Measurements from ENCODE around the gene CCSER1. TPM values are rescaled to one million over a fixed set of nuclear protein-coding genes. Genes with fewer than 3 reads are reported as not detected.

The CCSER1 gene
- total and polyA plus RNA-seq, 4 donors, result 0.18 to 2.3 (median 1.2) TPM

DNA sequence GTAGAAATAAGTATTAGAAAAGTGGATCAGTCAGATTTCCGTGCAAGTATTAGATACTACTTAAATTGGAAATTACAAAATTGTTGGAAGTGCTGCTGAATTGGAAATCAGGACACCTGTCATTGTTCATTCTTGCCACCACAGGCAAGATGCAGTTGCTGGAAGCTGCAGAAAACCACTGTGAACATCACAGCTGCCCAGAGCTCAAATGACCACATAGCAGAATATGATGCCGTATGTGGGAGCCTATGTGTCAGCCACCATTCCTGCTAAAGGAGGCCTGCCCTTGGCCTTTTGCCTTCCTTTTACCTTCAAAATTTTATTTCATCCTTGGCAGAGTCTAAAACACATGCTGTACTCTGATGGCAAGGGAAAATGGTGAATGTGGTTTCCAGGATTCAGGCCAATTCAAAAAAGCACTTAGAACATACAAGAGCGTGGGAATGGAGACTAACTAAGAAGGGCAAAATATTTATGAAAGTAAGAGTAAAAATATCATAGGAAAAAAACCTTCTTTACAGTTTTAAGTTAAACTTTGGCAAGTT is 1171.0 kb downstream of the CCSER1 start:
- H3K4me1 ChIP-seq (ENCODE audit: control insufficient read depth in 4 of 4, insufficient read depth in 4 of 4, low read length in 3 of 4), result no peaks in the 10 kb centered on the region
- no peaks in the 10 kb centered on the region for H3K36me3 ChIP-seq (ENCODE audit: control insufficient read depth in 4 of 4, insufficient read depth in 3 of 4, low read depth in 1 of 4, low read length in 3 of 4)
- 81% methylated on average over 3 of the region's 3 CpGs for WGBS
- no peak overlapping the region for H3K27ac ChIP-seq (ENCODE audit: low read depth in 1 of 2, low read length in 2 of 2)
- H3K4me3 ChIP-seq (ENCODE audit: low read depth in 1 of 3, low read length in 3 of 3), result no peak overlapping the region
- no peaks in the 10 kb centered on the region for H3K27me3 ChIP-seq (ENCODE audit: control insufficient read depth in 4 of 4, insufficient read depth in 4 of 4, low read length in 3 of 4)
- H3K9me3 ChIP-seq (ENCODE audit: control insufficient read depth in 4 of 4, low read length in 3 of 4), result peaks cover 0 to 2% (median 0%) of the 10 kb centered on the region in 4 donors
- DNase-seq (ENCODE audit: low spot score), result no peak
- no peak overlapping the region for H3K9ac ChIP-seq (ENCODE audit: low read depth in 1 of 2, low read length in 2 of 2)
- TF ChIP-seq EGR1 (IDR thresholded peaks at IDR 0.05; ENCODE audit: low read depth in 2 of 2) (no peak), FOXA2 (IDR thresholded peaks at IDR 0.05) (no peak), NR2F2 (IDR thresholded peaks at IDR 0.05) (no peak), FOXA1 (IDR thresholded peaks at IDR 0.05) (no peak), HNF4G (IDR thresholded peaks at IDR 0.05) (no peak), GABPA (IDR thresholded peaks at IDR 0.05 in 1 of 2, conservative IDR thresholded peaks at IDR 0.05 in 1 of 2) (no peak), RAD21 (IDR thresholded peaks at IDR 0.05) (no peak), TAF1 (conservative IDR thresholded peaks at IDR 0.05) (no peak)
- TF ChIP-seq, protein P1, sequence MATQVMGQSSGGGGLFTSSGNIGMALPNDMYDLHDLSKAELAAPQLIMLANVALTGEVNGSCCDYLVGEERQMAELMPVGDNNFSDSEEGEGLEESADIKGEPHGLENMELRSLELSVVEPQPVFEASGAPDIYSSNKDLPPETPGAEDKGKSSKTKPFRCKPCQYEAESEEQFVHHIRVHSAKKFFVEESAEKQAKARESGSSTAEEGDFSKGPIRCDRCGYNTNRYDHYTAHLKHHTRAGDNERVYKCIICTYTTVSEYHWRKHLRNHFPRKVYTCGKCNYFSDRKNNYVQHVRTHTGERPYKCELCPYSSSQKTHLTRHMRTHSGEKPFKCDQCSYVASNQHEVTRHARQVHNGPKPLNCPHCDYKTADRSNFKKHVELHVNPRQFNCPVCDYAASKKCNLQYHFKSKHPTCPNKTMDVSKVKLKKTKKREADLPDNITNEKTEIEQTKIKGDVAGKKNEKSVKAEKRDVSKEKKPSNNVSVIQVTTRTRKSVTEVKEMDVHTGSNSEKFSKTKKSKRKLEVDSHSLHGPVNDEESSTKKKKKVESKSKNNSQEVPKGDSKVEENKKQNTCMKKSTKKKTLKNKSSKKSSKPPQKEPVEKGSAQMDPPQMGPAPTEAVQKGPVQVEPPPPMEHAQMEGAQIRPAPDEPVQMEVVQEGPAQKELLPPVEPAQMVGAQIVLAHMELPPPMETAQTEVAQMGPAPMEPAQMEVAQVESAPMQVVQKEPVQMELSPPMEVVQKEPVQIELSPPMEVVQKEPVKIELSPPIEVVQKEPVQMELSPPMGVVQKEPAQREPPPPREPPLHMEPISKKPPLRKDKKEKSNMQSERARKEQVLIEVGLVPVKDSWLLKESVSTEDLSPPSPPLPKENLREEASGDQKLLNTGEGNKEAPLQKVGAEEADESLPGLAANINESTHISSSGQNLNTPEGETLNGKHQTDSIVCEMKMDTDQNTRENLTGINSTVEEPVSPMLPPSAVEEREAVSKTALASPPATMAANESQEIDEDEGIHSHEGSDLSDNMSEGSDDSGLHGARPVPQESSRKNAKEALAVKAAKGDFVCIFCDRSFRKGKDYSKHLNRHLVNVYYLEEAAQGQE (IDR thresholded peaks at IDR 0.05), result no peak
- TF ChIP-seq, protein P2, sequence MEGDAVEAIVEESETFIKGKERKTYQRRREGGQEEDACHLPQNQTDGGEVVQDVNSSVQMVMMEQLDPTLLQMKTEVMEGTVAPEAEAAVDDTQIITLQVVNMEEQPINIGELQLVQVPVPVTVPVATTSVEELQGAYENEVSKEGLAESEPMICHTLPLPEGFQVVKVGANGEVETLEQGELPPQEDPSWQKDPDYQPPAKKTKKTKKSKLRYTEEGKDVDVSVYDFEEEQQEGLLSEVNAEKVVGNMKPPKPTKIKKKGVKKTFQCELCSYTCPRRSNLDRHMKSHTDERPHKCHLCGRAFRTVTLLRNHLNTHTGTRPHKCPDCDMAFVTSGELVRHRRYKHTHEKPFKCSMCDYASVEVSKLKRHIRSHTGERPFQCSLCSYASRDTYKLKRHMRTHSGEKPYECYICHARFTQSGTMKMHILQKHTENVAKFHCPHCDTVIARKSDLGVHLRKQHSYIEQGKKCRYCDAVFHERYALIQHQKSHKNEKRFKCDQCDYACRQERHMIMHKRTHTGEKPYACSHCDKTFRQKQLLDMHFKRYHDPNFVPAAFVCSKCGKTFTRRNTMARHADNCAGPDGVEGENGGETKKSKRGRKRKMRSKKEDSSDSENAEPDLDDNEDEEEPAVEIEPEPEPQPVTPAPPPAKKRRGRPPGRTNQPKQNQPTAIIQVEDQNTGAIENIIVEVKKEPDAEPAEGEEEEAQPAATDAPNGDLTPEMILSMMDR (IDR thresholded peaks at IDR 0.05; ENCODE audit: low read depth, low read length, missing input control), result no peak
- TF ChIP-seq, protein P3, sequence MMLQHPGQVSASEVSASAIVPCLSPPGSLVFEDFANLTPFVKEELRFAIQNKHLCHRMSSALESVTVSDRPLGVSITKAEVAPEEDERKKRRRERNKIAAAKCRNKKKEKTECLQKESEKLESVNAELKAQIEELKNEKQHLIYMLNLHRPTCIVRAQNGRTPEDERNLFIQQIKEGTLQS (IDR thresholded peaks at IDR 0.05), result no peak
- TF ChIP-seq, protein P4, sequence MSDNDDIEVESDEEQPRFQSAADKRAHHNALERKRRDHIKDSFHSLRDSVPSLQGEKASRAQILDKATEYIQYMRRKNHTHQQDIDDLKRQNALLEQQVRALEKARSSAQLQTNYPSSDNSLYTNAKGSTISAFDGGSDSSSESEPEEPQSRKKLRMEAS (IDR thresholded peaks at IDR 0.05), result no peak

DNA sequence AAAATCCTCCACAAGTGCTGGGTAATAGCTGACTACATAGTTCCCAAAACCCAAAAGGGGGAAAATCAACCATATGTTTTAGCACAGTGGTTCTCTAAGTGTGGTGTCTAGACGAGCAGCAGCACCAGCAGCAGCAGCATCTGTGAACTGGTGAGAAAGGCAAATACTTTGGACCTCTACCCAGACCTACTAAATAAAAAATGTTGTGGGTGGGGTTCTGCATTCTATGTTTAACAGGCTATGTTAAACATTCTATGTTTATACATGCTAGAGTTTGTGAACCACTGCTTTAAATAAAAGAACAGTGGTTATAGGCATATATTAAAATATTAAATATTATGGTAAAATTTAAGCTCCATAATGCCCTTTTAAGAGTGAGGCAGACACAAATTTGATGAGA is 1171.6 kb downstream of the CCSER1 start:
- H3K27ac ChIP-seq (ENCODE audit: low read depth in 1 of 2, low read length in 2 of 2), result no peak overlapping the region
- no peaks in the 10 kb centered on the region for H3K27me3 ChIP-seq (ENCODE audit: control insufficient read depth in 4 of 4, insufficient read depth in 4 of 4, low read length in 3 of 4)
- 41% methylated on average over 1 of the region's 1 CpG for WGBS
- H3K9me3 ChIP-seq (ENCODE audit: control insufficient read depth in 4 of 4, low read length in 3 of 4), result peaks cover 0 to 2% (median 0%) of the 10 kb centered on the region in 4 donors
- no peak for TF ChIP-seq YY1 (IDR thresholded peaks at IDR 0.05)
- TF ChIP-seq, protein P3 (IDR thresholded peaks at IDR 0.05), result no peak
- TF ChIP-seq, protein P4 (IDR thresholded peaks at IDR 0.05), result no peak
- no peaks in the 10 kb centered on the region for H3K36me3 ChIP-seq (ENCODE audit: control insufficient read depth in 4 of 4, insufficient read depth in 3 of 4, low read depth in 1 of 4, low read length in 3 of 4)
- DNase-seq (ENCODE audit: low spot score), result no peak
- H3K4me1 ChIP-seq (ENCODE audit: control insufficient read depth in 4 of 4, insufficient read depth in 4 of 4, low read length in 3 of 4), result no peaks in the 10 kb centered on the region
- H3K9ac ChIP-seq (ENCODE audit: low read depth in 1 of 2, low read length in 2 of 2), result no peak overlapping the region
- H3K4me3 ChIP-seq (ENCODE audit: low read depth in 1 of 3, low read length in 3 of 3), result no peak overlapping the region

Measured in liver (tissue), 9 donors.